Natural killer cell treated with Interleukin-12 subunit alpha and Interleukin-12 subunit beta and Interleukin-15 and Interleukin-18, amount 100 ng/mL, for 72 hours (primary cell): Measurements from ENCODE around the gene PDGFD. TPM values are rescaled to one million over a fixed set of nuclear protein-coding genes. Genes with fewer than 3 reads are reported as not detected.
"Not testable (repeated sequence)": the region's sequence is repeated elsewhere in the genome, so short reads cannot be mapped to it uniquely, and the experiment has no call there.

ENCODE experiments used
- ATAC-seq, 2 donors: fragments of 150-1000 bp; cut with Tn5 transposase in 1 of 2; sonication (Bioruptor Pico), chemical (Tn5 transposase) in 1 of 2; 2 replicates each; pipeline ENCODE4 v1.10.0; 2021
- DNase-seq: peaks from one replicate; pipeline ENCODE4 v3.0.0; 2022; ENCODE audit warnings: low spot score
- H3K27ac Mint-ChIP-seq, 2 donors: 1 replicate in 1 of 2; 2 replicates in 1 of 2; pipeline ENCODE4 v1.8.0; 2022; ENCODE audit warnings: mixed read lengths in 2 of 2, mild to moderate bottlenecking in 1 of 2, moderate library complexity in 1 of 2
- H3K27me3 Mint-ChIP-seq, 2 donors: 1 replicate in 1 of 2; 2 replicates in 1 of 2; pipeline ENCODE4 v1.8.0; 2022; ENCODE audit warnings: mixed read lengths in 2 of 2
- H3K36me3 Mint-ChIP-seq: one replicate; pipeline ENCODE4 v1.8.0; 2022; ENCODE audit warnings: mixed read lengths
- H3K4me1 Mint-ChIP-seq, 2 donors: 1 replicate in 1 of 2; 2 replicates in 1 of 2; pipeline ENCODE4 v1.8.0; 2022; ENCODE audit warnings: low read depth in 2 of 2, mixed read lengths in 2 of 2, mild to moderate bottlenecking in 1 of 2
- H3K4me3 Mint-ChIP-seq: one replicate; pipeline ENCODE4 v1.8.0; 2022; ENCODE audit warnings: mixed read lengths
- H3K9me3 Mint-ChIP-seq: 2 replicates; pipeline ENCODE4 v1.8.0; 2022; ENCODE audit warnings: mixed read lengths
- total RNA-seq, 2 donors: library from RNA; stranded (reverse); gene quantifications; one replicate each; pipeline ENCODE4 v1.2.3, GENCODE V29; 2022

PDGFD gene
- total RNA-seq, 2 donors from 2014 or later = 1.7 to 4.5 TPM

DNA sequence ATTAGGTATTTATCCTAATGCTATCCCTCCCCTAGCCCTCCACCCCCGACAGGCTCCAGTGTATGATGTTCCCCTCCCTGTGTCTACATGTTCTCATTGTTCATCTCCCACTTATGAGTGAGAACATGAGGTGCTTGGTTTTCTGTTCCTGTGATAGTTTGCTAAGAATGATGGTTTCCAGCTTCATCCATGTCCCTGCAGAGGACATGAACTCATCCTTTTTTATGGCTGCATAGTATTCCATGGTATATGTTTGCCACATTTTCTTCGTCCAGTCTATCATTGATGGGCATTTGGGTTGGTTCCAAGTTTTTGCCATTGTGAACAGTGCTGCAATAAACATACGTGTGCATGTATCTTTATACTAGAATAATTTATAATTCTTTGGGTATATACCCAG, 117.1 kb downstream of the PDGFD start:
- not testable (repeated sequence) for DNase-seq, ATAC-seq, H3K27me3 Mint-ChIP-seq, H3K9me3 Mint-ChIP-seq, H3K27ac Mint-ChIP-seq, H3K36me3 Mint-ChIP-seq, H3K4me3 Mint-ChIP-seq, H3K4me1 Mint-ChIP-seq

DNA sequence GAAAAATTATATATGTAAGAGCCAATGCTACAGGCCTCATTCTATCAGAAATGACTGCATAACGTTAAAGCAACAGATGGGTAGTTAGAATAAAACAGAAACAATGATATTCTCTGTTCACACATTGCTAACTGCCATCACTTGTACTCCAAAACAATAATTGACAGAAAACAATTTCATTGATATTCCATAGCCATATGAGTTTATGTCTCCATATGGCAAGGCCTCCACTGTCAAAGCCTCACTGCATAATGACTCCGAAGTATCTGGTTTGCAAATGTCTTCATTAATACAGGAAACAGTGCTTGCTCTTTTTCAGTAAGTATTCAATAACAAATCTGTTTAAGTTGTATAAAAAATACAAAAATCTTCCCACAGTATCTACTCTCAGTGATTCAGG, 117.6 kb downstream of the PDGFD start:
- Mint-ChIP-seq H3K4me1 (peaks cover 0 to 5% of the 10 kb centered on the region in 2 donors), H3K4me3 (no peak overlapping the region), H3K36me3 (no peaks in the 10 kb centered on the region), H3K9me3 (no peaks in the 10 kb centered on the region), H3K27ac (no peak overlapping the region), H3K27me3 (no peaks in the 10 kb centered on the region)
- no peak for ATAC-seq
- no peak for DNase-seq

DNA sequence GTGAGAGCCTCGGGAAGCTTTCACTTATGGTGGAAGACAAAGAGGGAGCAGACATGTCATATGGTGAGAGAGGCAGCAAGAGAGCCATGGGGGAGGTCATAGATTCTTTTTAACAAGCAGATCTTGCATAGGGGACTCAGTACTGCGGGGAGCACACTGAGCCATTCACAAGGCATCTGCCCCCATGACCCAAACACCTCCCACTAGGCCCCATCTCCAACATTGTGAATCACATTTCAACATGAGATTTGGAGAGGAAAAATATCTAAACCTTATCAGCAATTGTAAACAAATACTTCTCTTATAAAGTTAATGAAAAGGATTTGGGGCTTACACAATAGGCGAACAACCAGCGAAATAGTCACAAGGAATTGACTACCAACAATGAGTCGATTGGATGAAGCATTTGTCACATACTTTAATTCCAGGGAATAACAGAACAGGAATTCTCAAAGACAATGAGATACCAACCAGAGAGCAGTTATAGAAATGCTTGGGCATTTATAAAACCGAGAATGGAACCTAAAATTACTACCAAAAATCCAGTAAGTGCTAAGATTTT, 120.2 kb downstream of the PDGFD start:
- no peaks in the 10 kb centered on the region for H3K9me3 Mint-ChIP-seq
- no peak overlapping the region for H3K4me3 Mint-ChIP-seq
- no peak overlapping the region for H3K27ac Mint-ChIP-seq
- H3K27me3 Mint-ChIP-seq = no peaks in the 10 kb centered on the region
- ATAC-seq = no peak
- H3K4me1 Mint-ChIP-seq = peaks cover 0 to 5% of the 10 kb centered on the region in 2 donors
- H3K36me3 Mint-ChIP-seq = no peaks in the 10 kb centered on the region
- DNase-seq = no peak

DNA sequence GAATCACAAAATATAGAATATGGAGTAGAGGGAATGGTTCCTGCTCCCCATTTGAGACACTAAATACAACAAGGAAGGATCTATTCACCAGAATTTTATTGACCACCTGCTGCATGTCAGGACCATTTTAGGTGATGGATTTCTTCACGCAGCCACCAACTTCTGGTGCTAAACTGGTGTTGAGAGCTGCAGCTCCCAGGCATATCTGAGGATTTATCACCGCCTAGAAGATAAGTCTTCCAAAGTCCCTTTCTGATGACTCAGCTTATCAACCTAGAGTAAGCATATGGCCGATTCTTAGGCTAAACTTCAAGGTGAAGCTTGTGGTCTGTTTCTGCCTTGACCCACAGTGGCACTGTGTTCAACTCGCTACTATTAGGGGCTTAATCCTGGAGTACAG, 120.8 kb downstream of the PDGFD start:
- peaks cover 0 to 5% of the 10 kb centered on the region in 2 donors for H3K4me1 Mint-ChIP-seq
- no peak overlapping the region for H3K4me3 Mint-ChIP-seq
- H3K36me3 Mint-ChIP-seq = no peaks in the 10 kb centered on the region
- H3K9me3 Mint-ChIP-seq = no peaks in the 10 kb centered on the region
- no peak overlapping the region for H3K27ac Mint-ChIP-seq
- ATAC-seq (no peak), DNase-seq (no peak)
- H3K27me3 Mint-ChIP-seq = no peaks in the 10 kb centered on the region

DNA sequence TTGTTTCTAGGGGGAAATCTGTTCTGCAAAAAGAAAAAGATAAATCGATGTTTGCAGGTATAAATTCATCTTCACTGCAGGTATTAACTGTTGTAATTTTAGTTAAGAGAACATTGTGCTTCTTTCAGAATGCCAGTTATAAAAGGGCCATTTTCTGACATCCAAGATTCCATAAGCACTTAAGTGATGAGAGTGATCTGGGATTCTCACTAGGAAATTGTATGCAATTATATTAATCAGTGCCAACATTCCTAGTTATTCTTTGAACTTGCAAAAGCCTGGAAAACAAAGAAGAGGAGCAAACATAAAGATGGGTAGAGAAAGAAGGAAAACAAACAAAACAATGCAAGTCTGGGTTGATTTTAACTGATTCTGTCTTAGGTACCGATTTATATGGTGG, 122.2 kb downstream of the PDGFD start:
- Mint-ChIP-seq H3K27ac (no peak overlapping the region), H3K9me3 (no peaks in the 10 kb centered on the region), H3K4me3 (no peak overlapping the region), H3K36me3 (no peaks in the 10 kb centered on the region), H3K4me1 (peaks cover 0 to 5% of the 10 kb centered on the region in 2 donors), H3K27me3 (no peaks in the 10 kb centered on the region)
- DNase-seq = no peak
- no peak for ATAC-seq

DNA sequence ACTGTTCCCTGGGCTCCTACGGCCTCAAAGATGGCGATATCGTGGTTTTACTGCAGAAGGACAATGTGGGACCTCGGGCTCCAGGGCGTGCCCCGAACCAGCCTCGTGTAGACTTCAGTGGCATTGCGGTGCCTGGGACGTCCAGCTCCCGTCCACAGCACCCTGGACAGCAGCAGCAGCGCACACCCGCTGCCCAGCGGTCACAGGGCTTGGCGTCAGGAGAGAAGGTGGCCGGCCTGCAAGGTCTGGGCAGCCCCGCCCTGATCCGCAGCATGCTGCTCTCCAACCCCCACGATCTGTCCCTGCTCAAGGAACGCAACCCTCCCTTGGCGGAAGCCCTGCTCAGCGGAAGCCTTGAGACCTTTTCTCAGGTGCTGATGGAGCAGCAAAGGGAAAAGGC, 127.0 kb downstream of the PDGFD start:
- Mint-ChIP-seq H3K4me3 (no peak overlapping the region), H3K36me3 (no peaks in the 10 kb centered on the region), H3K27me3 (no peaks in the 10 kb centered on the region), H3K9me3 (no peaks in the 10 kb centered on the region), H3K4me1 (peaks cover 0 to 8% of the 10 kb centered on the region in 2 donors), H3K27ac (no peak overlapping the region)
- DNase-seq = no peak
- no peak for ATAC-seq

DNA sequence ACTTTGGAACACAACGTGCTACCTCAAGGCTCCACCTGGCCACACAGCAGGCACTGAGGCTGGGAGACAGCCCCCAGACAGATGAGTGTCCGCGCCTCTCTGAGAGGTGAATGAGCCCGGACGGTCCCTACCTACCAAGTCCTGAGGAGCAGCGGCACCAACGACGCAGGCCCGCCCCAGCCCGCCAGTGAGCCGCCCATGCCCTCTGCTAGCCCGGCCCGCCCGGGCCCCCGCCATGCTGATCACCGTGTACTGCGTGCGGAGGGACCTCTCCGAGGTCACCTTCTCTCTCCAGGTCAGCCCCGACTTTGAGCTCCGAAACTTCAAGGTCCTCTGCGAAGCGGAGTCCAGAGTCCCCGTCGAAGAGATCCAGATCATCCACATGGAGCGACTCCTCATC, 127.4 kb downstream of the PDGFD start, which contains the start of gene DDI1:
DDI1 (plus strand) TSS at position 53 of the 400 bp plus-strand sequence; CDS start at position 236, 183 bp downstream.
- Mint-ChIP-seq H3K36me3 (no peaks in the 10 kb centered on the region), H3K27ac (no peak within 1 kb of the TSS), H3K4me3 (no peak within 1 kb of the TSS), H3K27me3 (no peaks in the 10 kb centered on the region), H3K9me3 (peaks cover 2% of the 10 kb centered on the region), H3K4me1 (peaks cover 0 to 10% of the 10 kb centered on the region in 2 donors)
- ATAC-seq = no peak
- no peak for DNase-seq

DNA sequence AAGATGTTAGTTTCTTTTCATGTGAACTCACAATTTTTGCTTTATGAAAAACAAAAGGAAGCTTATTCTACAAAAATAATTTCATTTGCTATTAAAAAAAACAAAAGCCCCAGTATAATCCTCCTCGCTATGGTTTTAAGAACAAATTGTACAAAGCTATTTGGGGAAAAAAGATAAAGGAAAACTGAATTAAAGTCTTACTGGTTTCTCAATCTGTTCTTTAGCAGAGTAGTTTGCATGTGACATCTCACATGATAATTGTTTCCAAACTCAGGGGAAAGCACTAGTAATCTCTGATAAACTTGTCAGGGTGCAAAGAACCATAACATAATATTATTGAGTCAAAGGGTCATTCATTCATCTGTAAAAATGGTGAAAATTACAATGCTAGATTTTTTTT, 130.4 kb downstream of the PDGFD start:
- H3K9me3 Mint-ChIP-seq = peaks cover 4% of the 10 kb centered on the region
- H3K36me3 Mint-ChIP-seq = no peaks in the 10 kb centered on the region
- ATAC-seq = no peak
- no peak overlapping the region for H3K27ac Mint-ChIP-seq
- H3K27me3 Mint-ChIP-seq = no peaks in the 10 kb centered on the region
- H3K4me1 Mint-ChIP-seq = peaks cover 0 to 11% of the 10 kb centered on the region in 2 donors
- DNase-seq = no peak
- H3K4me3 Mint-ChIP-seq = no peak overlapping the region

DNA sequence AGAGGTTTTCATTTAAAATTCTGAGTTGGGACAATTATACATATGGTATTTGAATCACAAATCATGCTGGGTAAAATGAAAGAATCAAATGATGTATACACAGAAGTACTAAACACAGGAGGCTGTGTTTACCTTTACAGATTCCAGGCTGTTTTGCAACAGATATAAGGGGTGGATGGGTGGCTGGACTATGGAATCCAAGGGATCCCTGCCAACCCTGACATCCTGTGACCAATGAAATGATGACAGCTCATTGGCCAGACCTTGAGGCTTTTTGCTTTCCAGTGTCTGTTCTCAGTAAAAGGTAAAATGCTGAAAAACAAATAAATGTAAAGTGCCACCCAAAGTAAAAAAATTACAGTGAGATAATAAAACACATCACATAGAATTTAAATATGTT, 130.8 kb downstream of the PDGFD start:
- no peak for ATAC-seq
- Mint-ChIP-seq H3K36me3 (no peaks in the 10 kb centered on the region), H3K27me3 (no peaks in the 10 kb centered on the region), H3K4me3 (no peak overlapping the region), H3K27ac (no peak overlapping the region), H3K9me3 (peaks cover 4% of the 10 kb centered on the region), H3K4me1 (peaks cover 0 to 11% of the 10 kb centered on the region in 2 donors)
- DNase-seq = no peak

DNA sequence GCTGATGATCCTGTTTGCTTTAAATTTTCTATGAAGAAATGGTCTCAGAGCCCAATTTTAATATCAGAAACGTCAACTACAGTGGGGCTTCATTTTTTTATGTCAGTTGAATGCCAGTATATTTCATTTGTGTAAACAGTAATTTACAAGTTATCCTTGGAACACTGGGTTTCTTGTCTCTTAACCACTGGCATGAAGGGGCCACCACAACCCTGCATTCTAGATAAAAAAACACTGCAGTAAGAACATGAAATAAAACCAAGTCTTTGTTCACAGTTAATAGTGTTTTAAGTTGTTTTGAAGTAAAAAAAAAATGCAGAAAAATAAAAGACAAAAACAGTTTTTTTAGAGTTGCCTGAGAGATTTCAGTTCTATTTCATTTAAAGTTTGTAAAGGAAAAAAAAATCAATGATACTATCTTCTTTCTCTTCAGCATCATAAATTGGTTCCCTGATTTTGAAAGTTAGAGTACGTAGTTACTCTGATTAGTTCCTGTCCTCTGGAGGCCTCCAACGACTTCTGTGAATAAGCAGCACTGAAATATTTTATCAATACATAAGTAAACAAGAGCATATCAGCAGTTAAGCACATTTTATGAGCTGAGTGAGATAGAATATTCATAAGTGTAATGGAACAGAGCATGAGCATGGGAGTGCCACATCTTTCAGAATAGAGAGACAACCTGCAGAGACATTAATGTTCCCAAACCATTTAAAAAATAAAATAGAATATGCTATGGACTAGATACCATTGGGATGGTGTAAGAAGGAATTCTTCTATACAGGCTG, 135.3 kb downstream of the PDGFD start:
- Mint-ChIP-seq H3K9me3 (peaks cover 4% of the 10 kb centered on the region), H3K4me3 (no peak overlapping the region), H3K36me3 (no peaks in the 10 kb centered on the region), H3K4me1 (peaks cover 0 to 3% of the 10 kb centered on the region in 2 donors), H3K27me3 (no peaks in the 10 kb centered on the region), H3K27ac (no peak overlapping the region)
- DNase-seq (no peak), ATAC-seq (no peak)

DNA sequence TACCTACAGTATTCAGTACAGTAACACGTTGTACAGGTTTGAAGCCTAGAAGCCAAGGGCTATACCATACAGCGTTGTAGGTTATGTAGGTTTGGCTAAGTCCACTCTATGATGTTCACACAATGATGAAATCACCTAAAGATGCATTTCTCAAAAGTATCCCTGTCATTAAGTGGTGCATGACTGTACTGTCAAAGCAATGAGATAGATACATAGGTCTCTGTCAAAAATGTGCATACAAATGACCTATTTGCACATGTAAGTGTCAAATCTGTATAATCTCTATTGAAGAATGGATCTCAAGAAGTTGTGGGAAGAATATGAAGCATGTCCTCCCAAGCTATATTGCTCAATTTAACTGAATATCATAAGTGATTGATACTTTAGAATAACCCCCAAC, 139.4 kb downstream of the PDGFD start:
- ATAC-seq = no peak
- Mint-ChIP-seq H3K27me3 (no peaks in the 10 kb centered on the region), H3K27ac (no peak overlapping the region), H3K9me3 (no peaks in the 10 kb centered on the region), H3K4me3 (no peak overlapping the region), H3K36me3 (no peaks in the 10 kb centered on the region), H3K4me1 (peaks cover 0 to 8% of the 10 kb centered on the region in 2 donors)
- no peak for DNase-seq

DNA sequence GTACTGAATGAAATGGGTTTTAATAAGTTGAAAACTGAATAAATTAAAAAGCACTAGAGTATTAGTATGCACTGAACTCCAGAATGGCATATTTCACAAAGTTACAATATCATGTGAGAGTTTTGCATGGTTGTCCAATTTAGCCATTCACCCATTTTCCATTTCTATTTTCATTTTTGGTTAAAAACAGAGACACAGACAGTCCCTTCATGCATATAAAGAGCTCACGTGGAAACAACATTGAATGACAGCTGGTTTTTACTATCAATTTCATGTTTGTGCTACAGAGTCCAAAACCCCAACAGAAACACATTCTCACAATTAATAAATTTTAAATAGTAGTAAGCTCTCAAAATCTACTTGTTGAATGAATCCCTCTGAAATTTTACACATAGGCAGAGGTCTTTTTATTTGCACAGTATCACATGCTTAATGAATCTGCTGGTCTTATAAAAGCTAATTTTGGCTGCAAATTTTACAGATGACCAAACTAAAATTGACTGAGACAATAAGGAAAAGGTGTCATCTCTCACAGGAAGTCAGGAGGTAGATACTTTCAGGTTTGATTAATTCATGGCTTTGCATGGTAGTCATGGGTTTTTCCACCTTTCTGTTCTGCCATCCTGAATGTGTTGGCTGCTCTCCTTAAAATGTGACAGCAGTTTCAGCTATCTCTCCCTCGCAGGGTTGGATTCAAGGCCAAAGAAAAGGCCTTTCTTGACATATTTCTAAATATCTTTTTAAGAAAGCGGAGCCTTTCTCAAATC, 148.1 kb downstream of the PDGFD start:
- no peaks in the 10 kb centered on the region for H3K9me3 Mint-ChIP-seq
- no peak overlapping the region for H3K4me3 Mint-ChIP-seq
- ATAC-seq = no peak

DNA sequence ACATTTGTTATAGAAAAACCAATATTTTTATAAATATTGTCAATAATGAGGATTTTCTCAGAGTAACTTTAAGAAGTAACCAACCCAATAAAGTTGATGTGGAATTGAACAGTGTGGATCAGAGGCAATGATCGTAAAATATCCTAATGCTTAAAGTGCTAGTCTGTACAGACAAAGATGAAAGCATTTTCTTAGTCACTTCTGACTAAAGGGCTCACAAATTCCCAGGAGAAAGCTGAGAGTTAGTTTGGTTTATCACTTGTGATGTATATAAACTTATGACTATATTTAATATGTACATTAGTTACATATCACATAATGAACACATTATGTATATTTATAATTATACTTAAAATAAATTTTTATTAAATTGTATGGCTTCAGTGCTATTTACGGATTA, 152.9 kb downstream of the PDGFD start:
- H3K4me3 Mint-ChIP-seq = no peak overlapping the region
- H3K4me1 Mint-ChIP-seq = peaks cover 0 to 15% of the 10 kb centered on the region in 2 donors
- ATAC-seq (no peak), DNase-seq (no peak)
- H3K9me3 Mint-ChIP-seq = no peaks in the 10 kb centered on the region
- H3K27me3 Mint-ChIP-seq = no peaks in the 10 kb centered on the region
- no peaks in the 10 kb centered on the region for H3K36me3 Mint-ChIP-seq
- no peak overlapping the region for H3K27ac Mint-ChIP-seq

More for the DNA sequence above, 148.1 kb downstream of the PDGFD start:
- Mint-ChIP-seq H3K27ac (peak overlapping the region in 1 of 2 donors; percentile 25), H3K4me1 (peaks cover 9 to 28% of the 10 kb centered on the region in 2 donors), H3K36me3 (no peaks in the 10 kb centered on the region), H3K27me3 (no peaks in the 10 kb centered on the region)
- no peak for DNase-seq

DNA sequence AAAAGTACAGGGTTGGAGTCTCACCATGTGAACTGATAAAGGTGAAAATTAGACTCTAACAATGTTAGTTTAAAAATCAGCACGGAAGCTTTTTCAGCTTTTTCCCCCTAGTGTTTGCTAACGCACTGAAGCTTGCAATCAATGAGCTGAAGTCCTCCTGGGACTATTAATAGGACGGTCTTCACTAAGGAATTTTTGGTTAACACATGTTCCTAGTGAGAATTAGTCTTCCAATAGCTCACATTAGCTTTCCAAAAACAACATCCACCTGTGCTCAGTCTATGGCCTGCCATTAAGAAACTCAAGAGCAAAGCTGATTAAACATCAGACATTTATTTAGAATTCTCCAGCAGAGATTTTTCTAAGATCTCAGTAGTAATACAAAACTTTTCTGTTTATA, 154.2 kb downstream of the PDGFD start:
- Mint-ChIP-seq H3K36me3 (no peaks in the 10 kb centered on the region), H3K4me1 (peaks cover 0 to 12% of the 10 kb centered on the region in 2 donors), H3K27me3 (no peaks in the 10 kb centered on the region), H3K4me3 (no peak overlapping the region), H3K27ac (no peak overlapping the region), H3K9me3 (no peaks in the 10 kb centered on the region)
- ATAC-seq (no peak), DNase-seq (no peak)
